Astrocyte (in vitro differentiated cells and primary cell): ENCODE data around the gene SNAPC1.
"Not testable (repeated sequence)": the region's sequence is repeated elsewhere in the genome, so short reads cannot be mapped to it uniquely, and the experiment has no call there.

ENCODE experiments used
- CTCF ChIP-seq: IDR thresholded peaks from 2 replicates; pipeline ENCODE4 v1.5.1; 2011; ENCODE audit warnings: low read depth, mild to moderate bottlenecking, inconsistent platforms, low read length, moderate library complexity; ENCODE audit not compliant: insufficient read depth
- EZH2 ChIP-seq: IDR thresholded peaks from 2 replicates; pipeline ENCODE4 v1.6.1; 2012; ENCODE audit warnings: mild to moderate bottlenecking, low read length, inconsistent platforms; ENCODE audit not compliant: insufficient read depth

- TF ChIP-seq CTCF, EZH2: not testable (repeated sequence)
Measured at GRCh38 chr14:61755382-61755742, 6.9 kb upstream of the SNAPC1 start.
